OCI-LY3 (cell line): ENCODE data around the gene HSPA1L.
"Not testable (repeated sequence)": the region's sequence is repeated elsewhere in the genome, so short reads cannot be mapped to it uniquely, and the experiment has no call there.

Source experiments
- CTCF ChIP-seq: fragments of 200-600, 300-600 bp; sonication (generic); IDR thresholded peaks from 2 replicates; pipeline ENCODE4 v1.5.1; 2014; ENCODE audit warnings: antibody characterized with exemption, low read length, low read depth
- EZH2phosphoT487 ChIP-seq: fragments of 200-600 bp; shearing (Covaris generic); IDR thresholded peaks from 2 replicates; pipeline ENCODE4 v1.6.1; 2018; ENCODE audit warnings: antibody characterized with exemption, mixed run types, low read depth

- TF ChIP-seq CTCF, EZH2phosphoT487: not testable (repeated sequence)
Measured at GRCh38 chr6:31851980-31852718, 37.1 kb upstream of the HSPA1L start.
